Pulmonary artery endothelial cell (primary cell): ENCODE data around the gene FASN. TPM values are rescaled to one million over a fixed set of nuclear protein-coding genes. Genes with fewer than 3 reads are reported as not detected.

Experiments used
- DNase-seq: peaks from one replicate; pipeline ENCODE4 v3.0.0-alpha.2; 2011; ENCODE audit warnings: low read depth, low spot score
- total RNA-seq: library from RNA; depleted of rRNA; stranded (reverse); fragments of >200 nt; gene quantifications from 2 replicates; pipeline ENCODE4 v1.2.3, GENCODE V29; 2014

FASN gene
- total RNA-seq, 1 donor from 2014 or later, result 106 TPM

- DNase-seq, result no peak
Measured at GRCh38 chr17:82117139-82118090, 19.4 kb upstream of the FASN start.

- DNase-seq, result no peak
Measured at GRCh38 chr17:82116246-82116645, 18.2 kb upstream of the FASN start.

- DNase-seq, result no peak
Measured at GRCh38 chr17:82114872-82115271, 16.8 kb upstream of the FASN start.

GRCh38 chr17:82114447-82114846, 16.4 kb upstream of the FASN start:
- no peak for DNase-seq

- DNase-seq, result no peak
Measured at GRCh38 chr17:82113941-82114340, 15.9 kb upstream of the FASN start.

- DNase-seq, result no peak
Measured at GRCh38 chr17:82113422-82113821, 15.4 kb upstream of the FASN start.

GRCh38 chr17:82112914-82113311, 14.9 kb upstream of the FASN start:
- DNase-seq, result no peak

GRCh38 chr17:82112181-82112913, 14.3 kb upstream of the FASN start:
- no peak for DNase-seq

GRCh38 chr17:82110298-82110697, 12.3 kb upstream of the FASN start:
- DNase-seq, result no peak

GRCh38 chr17:82108961-82109475, 11.0 kb upstream of the FASN start:
- DNase-seq, result no peak

- no peak for DNase-seq
Measured at GRCh38 chr17:82108496-82108945, 10.5 kb upstream of the FASN start.

- no peak for DNase-seq
Measured at GRCh38 chr17:82108038-82108437, 10.0 kb upstream of the FASN start.

- DNase-seq, result no peak
Measured at GRCh38 chr17:82107341-82107860, 9.4 kb upstream of the FASN start.

- no peak for DNase-seq
Measured at GRCh38 chr17:82106688-82107305, 8.8 kb upstream of the FASN start.

GRCh38 chr17:82105882-82106687, 8.0 kb upstream of the FASN start:
- DNase-seq, result no peak

- no peak for DNase-seq
Measured at GRCh38 chr17:82105417-82105881, 7.4 kb upstream of the FASN start.

GRCh38 chr17:82104797-82105416, 6.9 kb upstream of the FASN start:
- no peak for DNase-seq

GRCh38 chr17:82103553-82104451, 5.8 kb upstream of the FASN start:
- no peak for DNase-seq
